Measurements from ENCODE around the gene CRACDL.

DNA sequence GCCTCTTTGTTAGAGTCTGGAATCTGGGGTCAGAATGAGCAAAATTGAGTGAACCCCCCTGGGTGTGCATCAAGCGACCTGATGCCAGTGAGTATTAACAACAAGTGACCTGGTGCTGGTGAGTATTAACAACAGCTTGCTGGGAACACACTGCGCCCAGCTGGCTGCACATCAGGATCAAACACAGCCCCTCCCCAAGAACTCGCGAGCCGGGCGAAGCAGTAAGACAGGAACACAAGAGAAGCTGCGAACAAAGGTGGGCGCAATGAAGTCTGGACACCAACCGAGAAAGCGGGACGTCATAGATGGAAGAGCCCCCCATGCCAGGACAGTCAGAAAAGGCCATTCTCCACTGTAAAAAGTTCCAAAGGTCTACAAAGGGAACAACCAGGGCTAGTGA, 34.3 kb downstream of the CRACDL start:
- no peak for TF ChIP-seq CTCF (IDR thresholded peaks at IDR 0.05)
- TF ChIP-seq POLR2A (IDR thresholded peaks at IDR 0.05), result no peak
